DND-41 (cell line): ENCODE data around the gene FNDC8.

Experiments
- ATAC-seq: fragments of 200-7000 bp; cut with Tn5 transposase; 3 replicates; pipeline ENCODE4 v1.9.1; 2021; ENCODE audit warnings: low read depth; ENCODE audit not compliant: insufficient read depth
- DNase-seq: peaks from one replicate; pipeline ENCODE4 v3.0.0-alpha.2; 2020
- H2AFZ ChIP-seq: 2 replicates; pipeline ENCODE4 v1.6.0; 2012; ENCODE audit warnings: low read depth, low read length
- H3K27ac ChIP-seq: 2 replicates; pipeline ENCODE4 v1.5.1; 2012; ENCODE audit warnings: low read length, inconsistent platforms
- H3K27me3 ChIP-seq: fragments of 200-600 bp; sonication (generic); 2 replicates; pipeline ENCODE4 v1.6.0; 2012; ENCODE audit warnings: low read length, mild to moderate bottlenecking, inconsistent platforms; ENCODE audit not compliant: insufficient read depth, poor library complexity
- H3K36me3 ChIP-seq: 2 replicates; pipeline ENCODE4 v1.5.1; 2012; ENCODE audit warnings: low read length, inconsistent platforms; ENCODE audit not compliant: insufficient read depth
- H3K4me1 ChIP-seq: 2 replicates; pipeline ENCODE4 v1.5.1; 2012; ENCODE audit warnings: mild to moderate bottlenecking, low read length; ENCODE audit not compliant: insufficient read depth
- H3K4me2 ChIP-seq: 2 replicates; pipeline ENCODE4 v1.6.0; 2012; ENCODE audit warnings: mild to moderate bottlenecking, moderate library complexity, low read length, inconsistent platforms; ENCODE audit not compliant: insufficient read depth
- H3K4me3 ChIP-seq, 2 experiments: fragments of 200-600 bp in 1 of 2; shearing (Covaris generic) in 1 of 2; 2 replicates each; pipeline ENCODE4 v1.5.1; 2012 to 2016; ENCODE audit warnings: inconsistent platforms in 2 of 2, low read length in 2 of 2, mild to moderate bottlenecking in 2 of 2, low read depth in 1 of 2, moderate library complexity in 1 of 2
- H3K79me2 ChIP-seq: 2 replicates; pipeline ENCODE4 v1.6.0; 2012; ENCODE audit warnings: low read length, inconsistent platforms; ENCODE audit not compliant: insufficient read depth
- H3K9ac ChIP-seq: 2 replicates; pipeline ENCODE4 v1.6.0; 2012; ENCODE audit warnings: low read depth, mild to moderate bottlenecking, inconsistent platforms, low read length, moderate library complexity
- H3K9me3 ChIP-seq: 2 replicates; pipeline ENCODE4 v1.5.1; 2012; ENCODE audit warnings: low read length, moderate library complexity, mild to moderate bottlenecking, inconsistent platforms; ENCODE audit not compliant: insufficient read depth, severe bottlenecking
- H4K20me1 ChIP-seq: 2 replicates; pipeline ENCODE4 v1.6.0; 2012; ENCODE audit warnings: low read length; ENCODE audit not compliant: insufficient read depth
- EZH2 ChIP-seq: IDR thresholded peaks from 3 replicates; pipeline ENCODE4 v1.6.1; 2012; ENCODE audit warnings: borderline replicate concordance, low read depth, mild to moderate bottlenecking, moderate library complexity, low read length, inconsistent platforms; ENCODE audit not compliant: severe bottlenecking
- TF ChIP-seq, protein P1 (sequence below): IDR thresholded peaks from 2 replicates; pipeline ENCODE4 v1.5.1; 2012; ENCODE audit warnings: borderline replicate concordance, low read length, moderate library complexity, mild to moderate bottlenecking; ENCODE audit not compliant: poor library complexity, severe bottlenecking; ENCODE audit errors: extremely low read depth

FNDC8 gene

DNA sequence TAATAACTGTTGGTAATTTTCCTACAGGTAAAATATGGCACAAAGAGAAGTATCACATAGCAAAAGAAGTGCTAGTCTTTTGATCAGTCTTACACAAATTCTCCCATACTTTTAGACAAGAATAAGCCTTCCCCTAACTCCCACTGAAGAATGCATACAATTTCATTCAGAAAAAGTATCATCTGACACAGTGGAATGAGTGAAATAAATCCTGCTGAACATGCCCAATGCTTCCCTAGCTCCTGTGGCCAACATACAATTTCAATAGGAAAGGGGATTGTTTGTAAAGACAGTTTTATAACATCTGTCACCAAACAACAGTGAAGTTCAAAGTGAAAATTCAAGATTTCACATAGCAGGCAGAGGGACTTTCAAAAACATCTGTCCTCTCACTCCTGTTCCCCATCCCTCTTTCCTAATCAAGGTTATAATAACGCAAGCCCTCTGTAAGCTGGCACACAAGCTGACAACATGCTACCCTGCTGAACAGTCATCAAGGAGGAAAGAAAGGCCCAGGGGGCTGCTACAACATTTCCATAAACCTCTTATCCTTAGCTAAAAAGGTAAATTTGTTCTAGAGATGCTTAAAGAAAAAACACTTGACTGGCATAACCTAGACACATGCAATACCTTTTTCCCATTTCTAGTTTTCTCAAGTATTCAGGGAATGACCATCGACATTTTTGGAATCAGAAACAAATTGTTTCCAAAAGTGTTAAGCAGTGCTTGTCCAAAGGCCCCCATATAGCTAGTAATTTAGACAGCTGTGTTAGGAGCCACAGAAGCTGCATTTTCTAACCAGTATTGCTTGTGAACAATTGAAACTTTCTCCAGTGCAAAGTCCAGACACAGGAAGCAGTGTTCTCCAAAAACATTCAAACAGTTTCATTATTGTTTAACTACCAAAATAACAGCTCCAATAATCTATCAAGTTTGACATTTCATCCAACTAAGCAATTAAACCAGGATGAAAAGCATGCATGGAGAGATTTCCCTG, 46.4 kb upstream of the FNDC8 start:
- H3K4me1 ChIP-seq = no peaks in the 10 kb centered on the region
- no peaks in the 10 kb centered on the region for H4K20me1 ChIP-seq
- H3K9ac ChIP-seq = no peak overlapping the region
- H3K79me2 ChIP-seq = peaks cover 6% of the 10 kb centered on the region; the same call in 1 of the 2 replicates
- no peaks in the 10 kb centered on the region for H3K9me3 ChIP-seq
- H3K27ac ChIP-seq = no peak overlapping the region
- no peak overlapping the region for H3K4me2 ChIP-seq
- no peaks in the 10 kb centered on the region; the same call in 1 of the 2 replicates for H3K36me3 ChIP-seq
- H3K27me3 ChIP-seq = no peaks in the 10 kb centered on the region
- ATAC-seq (no peak), DNase-seq (no peak)
- H3K4me3 ChIP-seq = no peak overlapping the region
- TF ChIP-seq EZH2 = no peak
- TF ChIP-seq, protein P1, sequence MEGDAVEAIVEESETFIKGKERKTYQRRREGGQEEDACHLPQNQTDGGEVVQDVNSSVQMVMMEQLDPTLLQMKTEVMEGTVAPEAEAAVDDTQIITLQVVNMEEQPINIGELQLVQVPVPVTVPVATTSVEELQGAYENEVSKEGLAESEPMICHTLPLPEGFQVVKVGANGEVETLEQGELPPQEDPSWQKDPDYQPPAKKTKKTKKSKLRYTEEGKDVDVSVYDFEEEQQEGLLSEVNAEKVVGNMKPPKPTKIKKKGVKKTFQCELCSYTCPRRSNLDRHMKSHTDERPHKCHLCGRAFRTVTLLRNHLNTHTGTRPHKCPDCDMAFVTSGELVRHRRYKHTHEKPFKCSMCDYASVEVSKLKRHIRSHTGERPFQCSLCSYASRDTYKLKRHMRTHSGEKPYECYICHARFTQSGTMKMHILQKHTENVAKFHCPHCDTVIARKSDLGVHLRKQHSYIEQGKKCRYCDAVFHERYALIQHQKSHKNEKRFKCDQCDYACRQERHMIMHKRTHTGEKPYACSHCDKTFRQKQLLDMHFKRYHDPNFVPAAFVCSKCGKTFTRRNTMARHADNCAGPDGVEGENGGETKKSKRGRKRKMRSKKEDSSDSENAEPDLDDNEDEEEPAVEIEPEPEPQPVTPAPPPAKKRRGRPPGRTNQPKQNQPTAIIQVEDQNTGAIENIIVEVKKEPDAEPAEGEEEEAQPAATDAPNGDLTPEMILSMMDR = no peak
- H2AFZ ChIP-seq = no peak overlapping the region

- no peak overlapping the region for H3K4me3 ChIP-seq
- H3K27me3 ChIP-seq = no peaks in the 10 kb centered on the region
- no peaks in the 10 kb centered on the region for H3K36me3 ChIP-seq
- no peak overlapping the region for H3K9ac ChIP-seq
- H3K4me1 ChIP-seq = peaks cover 6% of the 10 kb centered on the region; the same call in 1 of the 2 replicates
- DNase-seq = no peak
- peaks cover 6% of the 10 kb centered on the region; the same call in 1 of the 2 replicates for H3K79me2 ChIP-seq
- ATAC-seq = no peak
- no peak overlapping the region for H3K4me2 ChIP-seq
- H4K20me1 ChIP-seq = no peaks in the 10 kb centered on the region
- TF ChIP-seq, protein P1 = no peak
- TF ChIP-seq EZH2 = no peak
- H3K9me3 ChIP-seq = no peaks in the 10 kb centered on the region
- no peak overlapping the region for H2AFZ ChIP-seq
- H3K27ac ChIP-seq = no peak overlapping the region
Measured at GRCh38 chr17:35076874-35077273, 44.5 kb upstream of the FNDC8 start.

GRCh38 chr17:35079547-35080423, 41.6 kb upstream of the FNDC8 start:
- TF ChIP-seq EZH2 = no peak
- TF ChIP-seq, protein P1 = no peak
- Histone ChIP-seq H3K4me3 (no peak overlapping the region), H3K4me2 (no peak overlapping the region), H3K36me3 (no peaks in the 10 kb centered on the region), H3K4me1 (peaks cover 6% of the 10 kb centered on the region; the same call in 1 of the 2 replicates), H2AFZ (no peak overlapping the region), H3K9me3 (no peaks in the 10 kb centered on the region), H4K20me1 (no peaks in the 10 kb centered on the region), H3K9ac (no peak overlapping the region), H3K27ac (no peak overlapping the region), H3K79me2 (peaks cover 8% of the 10 kb centered on the region), H3K27me3 (no peaks in the 10 kb centered on the region)
- ATAC-seq (no peak), DNase-seq (no peak)
